Measurements from ENCODE around the gene ABCC2. TPM values are rescaled to one million over a fixed set of nuclear protein-coding genes. Genes with fewer than 3 reads are reported as not detected.
"Not testable (repeated sequence)": the region's sequence is repeated elsewhere in the genome, so short reads cannot be mapped to it uniquely, and the experiment has no call there.

Gene ABCC2
- total RNA-seq, result 1 to 10 TPM; 1.3 to 4.3 TPM

GRCh38 chr10:99782447-99783286 is at the start of gene ABCC2:
Gene ABCC2 (plus strand): TSS chr10:99782640. CDS start chr10:99782845, 205 bp downstream.
- ATAC-seq, result no peak
- no peak within 1 kb of the TSS for H3K27ac ChIP-seq
- 76 to 86% methylated on average over 7 of the region's 7 CpGs for WGBS, 2 donors

DNA sequence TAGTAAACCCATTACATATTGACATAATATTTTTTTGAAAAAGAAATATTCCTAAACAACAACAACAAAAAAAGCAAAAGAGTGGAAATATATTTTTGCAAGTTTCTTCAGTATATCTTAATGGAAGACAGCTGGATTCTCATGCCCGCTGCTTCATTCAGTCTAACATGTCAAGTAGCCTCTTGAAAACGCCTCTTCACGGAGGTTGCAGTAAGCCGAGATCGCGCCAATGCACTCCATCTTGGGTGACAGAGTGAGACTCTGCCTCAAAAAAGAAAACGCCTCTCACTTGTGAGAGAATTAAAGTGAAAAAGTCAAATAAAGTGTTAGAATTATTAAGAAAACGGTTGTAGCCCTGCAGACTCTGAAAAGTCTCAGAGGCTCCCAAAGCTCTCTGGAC is 49.1 kb upstream of the ABCC2 start:
- Histone ChIP-seq H3K4me1 (peaks cover 20% of the 10 kb centered on the region), H3K27me3 (no peaks in the 10 kb centered on the region), H3K27ac (peak overlapping the region in 1 of 4 donors; percentile 4), H3K9me3 (no peaks in the 10 kb centered on the region), H3K4me3 (no peak overlapping the region), H3K36me3 (replicated peaks in 1 of 2; ENCODE audit: insufficient read depth in 1 of 2, low read depth in 2 of 2) (peaks cover 0 to 2% of the 10 kb centered on the region in 2 donors)
- intact Hi-C loops (cut with DNase I), result no loop called here
- DNase-seq (no peak), ATAC-seq (no peak)
- 83 to 85% methylated on average over 8 of the region's 8 CpGs for WGBS, 2 donors
- TF ChIP-seq POLR2A (IDR thresholded peaks at IDR 0.05) (no peak), CTCF (IDR thresholded peaks at IDR 0.05) (no peak)

More at GRCh38 chr10:99782447-99783286, at the start of gene ABCC2:
- Histone ChIP-seq H3K36me3 (replicated peaks in 1 of 2; ENCODE audit: insufficient read depth in 1 of 2, low read depth in 2 of 2) (no peaks in the 10 kb centered on the region), H3K4me3 (no peak within 1 kb of the TSS), H3K27me3 (no peaks in the 10 kb centered on the region), H3K9me3 (no peaks in the 10 kb centered on the region), H3K4me1 (no peaks in the 10 kb centered on the region)
- TF ChIP-seq POLR2A (IDR thresholded peaks at IDR 0.05), result no peak
- TF ChIP-seq CTCF (IDR thresholded peaks at IDR 0.05), result no peak
- intact Hi-C loops (cut with DNase I), result no loop called here
- DNase-seq, result no peak

- H3K27me3 ChIP-seq; H3K4me3 ChIP-seq; DNase-seq; intact Hi-C loops (cut with DNase I); H3K9me3 ChIP-seq; H3K36me3 ChIP-seq (replicated peaks in 1 of 2; ENCODE audit: insufficient read depth in 1 of 2, low read depth in 2 of 2); ATAC-seq; H3K27ac ChIP-seq: not testable (repeated sequence)
- 90 to 99% methylated on average over 10 of the region's 10 CpGs for WGBS, 2 donors
- H3K4me1 ChIP-seq, result peaks cover 20% of the 10 kb centered on the region
Measured at GRCh38 chr10:99734111-99734510, 48.3 kb upstream of the ABCC2 start.

- Histone ChIP-seq H3K27ac (no peak overlapping the region), H3K4me3 (no peak overlapping the region), H3K4me1 (no peaks in the 10 kb centered on the region), H3K27me3 (no peaks in the 10 kb centered on the region), H3K36me3 (replicated peaks in 1 of 2; ENCODE audit: insufficient read depth in 1 of 2, low read depth in 2 of 2) (peaks cover 12 to 20% of the 10 kb centered on the region in 2 donors), H3K9me3 (no peaks in the 10 kb centered on the region)
- DNase-seq (no peak), ATAC-seq (no peak)
- intact Hi-C loops (cut with DNase I), result no loop called here
- 94 to 95% methylated on average over 2 of the region's 2 CpGs for WGBS, 2 donors
- TF ChIP-seq POLR2A (IDR thresholded peaks at IDR 0.05), result no peak
- no peak for TF ChIP-seq CTCF (IDR thresholded peaks at IDR 0.05)
Measured at GRCh38 chr10:99740260-99740659, 42.2 kb upstream of the ABCC2 start.

DNA sequence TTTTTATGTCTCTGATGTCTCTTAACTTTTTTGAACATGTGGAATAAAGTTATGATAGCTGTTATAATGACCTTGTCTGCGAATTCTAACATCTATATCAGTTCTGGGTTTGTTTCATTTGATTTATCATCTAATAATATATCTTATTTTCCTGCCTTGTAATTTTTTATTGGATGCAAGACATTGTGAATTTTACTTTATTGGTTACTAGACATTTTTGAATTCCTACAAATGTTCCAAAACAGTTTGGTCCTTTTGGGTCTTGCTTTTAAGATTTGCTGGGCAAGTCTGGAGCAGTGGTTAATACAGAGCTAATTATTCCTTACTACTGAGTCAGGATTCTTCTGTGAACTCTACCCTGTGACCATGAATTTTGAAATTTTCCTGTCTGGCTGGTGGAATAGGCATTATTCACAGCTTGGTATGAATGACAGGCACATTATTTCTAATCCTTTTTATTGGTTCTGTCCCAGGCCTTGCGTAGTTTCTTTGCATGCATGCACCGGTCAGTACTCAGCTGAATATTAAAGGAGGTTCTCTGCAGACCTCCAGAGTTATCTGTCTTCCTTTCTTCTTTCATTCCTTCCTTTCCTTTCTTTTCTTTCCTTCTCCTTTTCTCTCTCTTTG is 41.4 kb upstream of the ABCC2 start:
- ATAC-seq (no peak), DNase-seq (no peak)
- intact Hi-C loops (cut with DNase I), result no loop called here
- 98 to 100% methylated on average over 3 of the region's 3 CpGs for WGBS, 2 donors
- Histone ChIP-seq H3K4me1 (no peaks in the 10 kb centered on the region), H3K27ac (no peak overlapping the region), H3K27me3 (no peaks in the 10 kb centered on the region), H3K36me3 (replicated peaks in 1 of 2; ENCODE audit: insufficient read depth in 1 of 2, low read depth in 2 of 2) (peaks cover 13 to 24% of the 10 kb centered on the region in 2 donors), H3K4me3 (no peak overlapping the region), H3K9me3 (no peaks in the 10 kb centered on the region)
- TF ChIP-seq CTCF (IDR thresholded peaks at IDR 0.05), result no peak

Data from body of pancreas (tissue), 4 donors.